A549 treated with DMSO at 1 μM for 4 hours (cell line): Measurements from ENCODE around the gene CPSF2. TPM values are rescaled to one million over a fixed set of nuclear protein-coding genes. Genes with fewer than 3 reads are reported as not detected.

Experiments
- total RNA-seq: library from RNA; stranded (reverse); fragments of 200-300 nt; extraction: Qiagen RNA extraction; gene quantifications from 5 replicates; pipeline ENCODE4 v1.2.3, GENCODE V29; 2022; ENCODE audit warnings: low read depth

CPSF2 gene
- total RNA-seq, result 36.7 to 54.2 TPM (median 43.1 TPM) in 5 replicates

DNA sequence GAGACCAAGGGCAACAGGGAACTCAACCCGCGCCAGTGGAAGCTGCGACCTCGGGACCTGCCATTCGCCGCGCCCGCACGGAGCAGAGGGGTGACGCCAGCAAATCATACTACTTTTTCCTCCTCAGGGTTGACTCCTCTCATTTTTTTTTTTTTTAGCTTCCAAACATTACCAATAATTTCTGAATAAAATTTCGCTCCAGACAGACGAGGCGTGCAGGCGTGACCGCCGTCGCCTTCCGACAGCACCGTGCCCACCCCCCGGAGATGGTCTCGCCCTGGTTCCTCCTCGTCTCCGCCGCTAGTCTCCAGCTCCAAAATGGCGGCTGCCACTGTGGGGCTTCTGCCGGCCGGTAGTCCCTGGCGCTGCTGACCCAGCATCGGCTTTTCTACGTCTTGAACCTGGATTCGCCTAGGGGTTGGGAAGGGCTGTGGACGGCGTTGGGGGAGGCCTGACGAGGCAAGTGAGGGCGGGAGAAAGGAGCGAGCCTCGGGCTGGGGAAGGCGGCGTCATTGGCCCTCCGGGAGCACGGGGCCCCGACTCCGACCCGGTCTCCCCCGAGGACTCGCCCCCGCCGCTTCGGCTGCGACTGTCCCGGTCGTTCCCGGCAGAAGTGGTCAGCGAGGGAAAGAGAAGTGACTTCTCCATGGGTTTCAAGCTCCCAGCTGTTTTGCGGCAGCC is at the start of gene CPSF2, which contains the start of gene NDUFB1:
CPSF2 (plus strand) TSS at position 300 of the 681 bp plus-strand sequence. CDS start 9,016 bp downstream, outside the sequence.
NDUFB1 (minus strand) TSS at position 37 of the 681 bp plus-strand sequence. CDS start 4,069 bp downstream, outside the sequence.

DNA sequence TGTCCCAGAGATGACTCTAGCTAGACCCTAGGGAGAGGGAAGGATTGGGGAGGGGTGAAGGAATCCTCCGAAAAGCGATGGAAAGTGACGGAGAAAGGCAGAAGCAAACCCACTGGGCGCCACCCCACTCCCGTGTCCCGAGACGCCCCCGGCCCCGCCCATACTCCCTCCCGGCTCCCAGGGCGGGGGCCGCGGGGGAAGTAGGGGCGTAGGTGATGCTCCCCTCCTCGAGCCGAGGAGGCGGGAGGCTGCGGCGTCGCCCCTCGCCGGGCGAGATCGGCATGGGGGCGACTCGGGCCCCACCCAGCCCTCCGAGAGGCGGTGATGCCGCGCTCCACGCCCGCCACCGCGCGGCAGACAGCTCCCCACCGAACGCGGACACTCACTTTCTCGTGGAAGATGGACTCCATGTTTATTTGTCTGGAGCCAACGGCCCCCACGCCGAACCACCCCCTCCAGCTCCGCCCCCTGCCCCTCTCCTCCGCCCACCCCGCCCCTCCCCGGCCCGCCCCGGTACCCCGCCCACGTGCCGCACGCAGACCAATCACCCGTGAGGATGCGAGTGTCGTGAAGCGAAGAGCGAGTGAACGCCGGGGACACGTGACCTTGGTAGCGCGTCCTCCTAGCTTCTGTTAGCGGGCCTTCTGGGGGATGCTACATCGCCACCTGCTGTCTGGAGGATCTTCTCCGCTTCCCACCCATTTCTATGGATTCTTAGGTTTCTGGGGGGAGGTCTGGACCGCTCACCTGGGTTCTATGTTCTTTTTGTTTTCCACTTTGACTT is 15.4 kb upstream of the CPSF2 start, which contains the start of gene ATXN3:
ATXN3 (minus strand) TSS at position 440 of the 784 bp plus-strand sequence; CDS start at position 410, 30 bp downstream.

Other genes starting within 250 kb of the CPSF2 start
- 2.0 to 2.7 TPM (median 2.4 TPM) in 5 replicates for gene FBLN5, start 174.3 kb upstream of the CPSF2 start, total RNA-seq
- 5.8 to 12.4 TPM (median 11.3 TPM) in 5 replicates for gene TRIP11, start 81.9 kb upstream of the CPSF2 start, total RNA-seq
- gene ATXN3, start 15.4 kb upstream of the CPSF2 start, total RNA-seq, result 23.1 to 29.7 TPM (median 24.7 TPM) in 5 replicates
- gene NDUFB1, start 263 bp upstream of the CPSF2 start, total RNA-seq, result 302 to 416 TPM (median 335 TPM) in 5 replicates
- 0.13 to 0.41 TPM (median 0.23 TPM) in 5 replicates for gene SLC24A4, start 201.2 kb downstream of the CPSF2 start, total RNA-seq